Neural cell (in vitro differentiated cells): Measurements from ENCODE around the gene SPATA3.

Experiments used
- CTCF ChIP-seq: fragments of 450-650 bp; IDR thresholded peaks from 2 replicates; pipeline ENCODE4 v1.5.1; 2014; ENCODE audit warnings: antibody characterized with exemption, mild to moderate bottlenecking, moderate library complexity; ENCODE audit not compliant: poor library complexity, severe bottlenecking
- EP300 ChIP-seq: fragments of 450-650 bp; conservative IDR thresholded peaks from 2 replicates; pipeline ENCODE4 v1.6.1; 2014; ENCODE audit warnings: antibody characterized with exemption, mild to moderate bottlenecking, moderate library complexity; ENCODE audit not compliant: poor library complexity, severe bottlenecking
- EZH2 ChIP-seq: fragments of 200-600, 300-800 bp; shearing (Covaris generic), sonication (generic); IDR thresholded peaks from 2 replicates; pipeline ENCODE4 v1.6.1; 2014; ENCODE audit warnings: antibody characterized with exemption, low read length, borderline replicate concordance, mild to moderate bottlenecking; ENCODE audit not compliant: insufficient read depth, poor library complexity, severe bottlenecking
- POLR2AphosphoS5 ChIP-seq: IDR thresholded peaks from 2 replicates; pipeline ENCODE4 v1.6.1; 2012
- RAD21 ChIP-seq: fragments of 450-650 bp; conservative IDR thresholded peaks from 2 replicates; pipeline ENCODE4 v1.6.1; 2014; ENCODE audit warnings: antibody characterized with exemption, mild to moderate bottlenecking, moderate library complexity
- TAF1 ChIP-seq: IDR thresholded peaks from 2 replicates; pipeline ENCODE4 v1.6.1; 2012; ENCODE audit warnings: low read depth

- TF ChIP-seq EZH2 (no peak), TAF1 (no peak), CTCF (no peak), POLR2AphosphoS5 (no peak), EP300 (no peak), RAD21 (no peak)
These were observed 9.3 kb upstream of the SPATA3 start for GRCh38 chr2:230986520-230987136.
